ENCODE measurements around the gene MINDY4.

MINDY4 gene

DNA sequence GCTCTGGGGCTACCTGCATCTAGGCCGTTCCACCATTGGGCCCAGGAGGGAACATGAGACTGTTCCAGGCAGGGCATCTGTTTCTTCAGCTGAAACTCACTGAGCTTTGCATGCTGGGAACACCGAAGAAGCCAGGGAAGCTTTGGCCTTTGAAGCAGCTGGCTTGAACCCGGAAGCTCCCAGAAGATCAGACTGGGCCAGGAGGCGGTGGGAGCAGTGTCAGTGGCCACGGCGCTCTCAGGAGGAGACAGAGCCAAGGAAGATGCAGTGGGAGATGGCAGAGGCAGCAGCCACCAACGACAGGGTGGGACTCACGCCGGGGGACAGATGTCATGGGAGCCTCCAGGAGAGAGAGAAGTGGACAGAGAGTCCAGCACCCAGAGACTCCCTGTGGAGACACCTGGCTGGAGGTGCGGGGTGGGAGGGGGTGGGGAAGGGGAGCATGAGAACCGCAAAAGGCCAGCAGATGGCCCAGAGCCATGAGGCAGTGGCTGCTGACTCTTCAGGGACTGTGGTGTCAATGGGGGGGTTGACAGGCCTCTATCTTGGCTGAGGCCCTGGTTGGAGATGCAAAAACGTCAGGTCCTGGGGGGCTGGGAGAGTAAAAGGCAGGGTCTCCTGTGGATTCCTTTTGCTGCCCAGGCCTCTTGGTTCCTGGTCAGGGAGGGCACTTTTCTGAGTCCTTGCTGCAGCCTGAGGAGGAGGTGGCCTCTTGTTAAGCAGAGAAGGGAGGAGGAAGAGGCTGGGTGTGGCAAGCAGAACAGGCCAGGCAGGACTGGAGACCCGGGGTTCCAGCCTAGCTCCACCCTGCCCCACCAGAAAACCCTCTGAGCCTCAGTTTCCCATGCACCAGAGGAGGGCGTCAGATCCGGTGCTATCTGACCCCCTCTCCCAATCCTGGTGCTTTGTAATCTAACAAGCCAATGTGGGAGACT lies 134.1 kb downstream of the MINDY4 start:
- DNase-seq (ENCODE audit: low read depth) = no peak

DNA sequence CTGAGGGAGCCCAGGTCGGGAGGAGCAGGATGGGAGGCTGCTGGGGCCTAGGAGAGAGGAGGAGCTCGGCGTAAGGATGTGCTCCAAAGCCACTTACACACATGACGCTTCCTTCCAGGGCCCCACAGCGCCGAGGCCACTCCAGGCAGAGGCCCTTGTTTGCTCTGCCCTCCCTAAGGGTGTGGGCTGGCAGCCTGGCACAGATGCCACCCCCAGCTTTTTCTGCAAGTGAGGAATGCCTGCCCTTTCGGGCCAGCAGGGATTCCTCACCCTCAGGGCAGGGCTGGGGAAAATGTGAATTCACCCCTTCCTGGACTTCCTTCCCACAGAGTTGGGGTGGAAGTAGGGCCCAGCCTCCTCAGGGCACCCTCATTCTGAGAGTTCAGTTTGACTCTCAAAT lies 134.8 kb downstream of the MINDY4 start:
- no peak for DNase-seq (ENCODE audit: low read depth)

DNA sequence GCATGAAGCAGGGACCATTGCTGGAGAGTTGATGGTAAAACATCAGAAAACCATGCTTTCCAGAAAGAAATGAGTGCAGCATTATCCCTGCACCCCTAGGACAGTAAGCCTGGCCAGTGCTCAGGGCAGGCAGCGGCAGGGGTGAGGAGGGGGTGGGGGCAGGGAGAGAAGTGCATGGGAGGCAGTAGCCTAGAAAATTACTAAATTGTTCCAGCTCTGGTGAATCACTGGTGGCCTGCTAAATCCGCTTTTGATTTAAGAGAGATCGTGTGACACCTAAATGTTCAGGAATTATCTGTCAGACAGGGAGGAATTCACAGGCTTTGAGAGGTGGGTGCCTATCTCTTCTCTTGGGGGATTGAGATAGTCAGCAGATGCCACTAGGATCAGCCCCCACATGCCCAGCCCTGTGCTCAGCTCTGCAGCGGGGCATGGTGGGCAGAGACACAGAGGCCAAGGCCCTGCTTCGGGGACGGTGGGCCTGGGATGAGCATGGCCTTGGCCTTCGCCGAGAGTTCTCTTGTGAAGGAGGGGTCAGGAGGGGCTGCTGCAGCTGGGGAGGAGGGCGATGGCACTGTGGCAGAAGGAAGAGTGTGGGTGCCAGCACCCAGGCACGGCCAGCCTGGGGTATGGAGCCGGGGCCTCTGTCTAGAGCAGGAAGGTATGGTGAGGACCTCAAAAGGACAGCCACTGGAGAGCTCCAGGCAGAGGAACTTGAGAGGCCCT lies 135.5 kb downstream of the MINDY4 start:
- no peak for DNase-seq (ENCODE audit: low read depth)

DNA sequence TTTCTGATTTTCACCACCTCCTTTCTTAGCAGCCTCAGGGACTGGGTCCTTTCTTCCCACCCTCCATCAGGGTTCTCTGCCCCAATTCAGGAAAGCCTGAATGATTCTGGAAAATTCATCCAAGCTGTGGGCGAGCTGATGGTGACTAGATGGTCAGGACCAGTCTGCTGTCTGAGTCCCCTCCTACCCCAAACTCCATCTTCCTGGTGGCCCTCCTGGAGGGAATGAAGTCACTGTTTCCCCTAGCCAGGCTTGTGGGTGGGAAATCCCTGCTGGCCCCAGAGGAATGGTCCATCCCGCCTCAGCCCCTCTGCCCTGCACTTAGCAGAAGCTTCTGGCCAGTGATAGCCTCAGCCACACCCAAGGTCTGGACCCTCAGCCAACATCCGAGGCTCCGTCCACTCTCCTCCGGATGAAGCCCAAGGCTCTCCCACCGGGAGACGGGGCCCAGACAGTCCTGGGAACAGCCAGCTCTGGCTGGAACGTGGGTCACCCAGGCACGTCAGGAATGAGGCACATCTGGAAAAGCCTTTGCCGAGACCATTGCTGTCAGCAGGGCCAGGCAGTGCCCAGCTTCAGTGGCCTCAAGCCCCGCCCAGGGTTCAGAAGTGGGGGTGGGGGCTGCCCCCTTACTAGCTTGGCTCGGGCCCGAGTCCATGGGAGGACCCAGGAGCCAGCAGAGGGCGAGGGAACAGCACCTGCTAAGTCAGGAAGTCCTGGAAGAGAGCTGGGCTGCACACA lies 136.5 kb downstream of the MINDY4 start:
- DNase-seq (ENCODE audit: low read depth) = no peak

DNA sequence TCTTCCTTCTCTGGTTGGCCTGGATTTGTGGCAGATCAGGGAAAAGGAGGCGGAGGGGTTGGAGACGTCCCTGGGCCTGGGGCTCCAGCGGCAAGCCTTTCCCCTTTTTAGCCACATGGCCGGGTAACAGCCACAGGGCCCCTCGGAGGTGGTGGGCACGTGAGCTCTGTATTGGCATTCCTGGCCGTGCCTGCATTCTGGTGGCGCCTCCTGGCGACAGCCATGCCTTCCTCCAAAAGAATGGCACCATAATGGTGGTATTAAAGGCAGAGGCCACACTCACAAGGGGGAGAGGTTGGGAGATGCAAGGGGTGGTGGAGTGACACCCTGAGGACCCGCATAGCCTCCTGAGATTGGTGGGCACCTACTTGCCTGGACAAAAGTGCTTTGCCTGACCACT lies 137.5 kb downstream of the MINDY4 start:
- DNase-seq (ENCODE audit: low read depth) = no peak

DNA sequence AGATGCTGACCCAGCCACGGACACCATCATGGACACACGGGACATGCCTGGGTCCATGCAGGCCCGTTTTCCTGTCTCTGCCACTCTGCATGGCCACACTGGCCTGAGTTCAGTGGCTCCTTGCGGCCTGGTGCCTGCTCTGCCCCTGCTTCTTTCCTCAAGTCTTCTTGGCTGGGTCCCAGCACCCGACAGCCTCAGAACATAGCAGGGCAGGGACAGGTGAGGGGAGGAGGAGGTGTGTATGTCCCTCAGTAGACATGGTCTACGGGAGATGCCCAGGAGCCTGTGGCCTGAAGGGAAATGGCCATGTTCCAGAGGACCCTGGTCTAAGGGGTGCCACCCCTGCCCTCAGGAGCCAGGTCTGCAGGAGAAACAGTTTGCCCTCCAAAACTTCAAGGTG lies 138.2 kb downstream of the MINDY4 start:
- DNase-seq (ENCODE audit: low read depth) = no peak

DNA sequence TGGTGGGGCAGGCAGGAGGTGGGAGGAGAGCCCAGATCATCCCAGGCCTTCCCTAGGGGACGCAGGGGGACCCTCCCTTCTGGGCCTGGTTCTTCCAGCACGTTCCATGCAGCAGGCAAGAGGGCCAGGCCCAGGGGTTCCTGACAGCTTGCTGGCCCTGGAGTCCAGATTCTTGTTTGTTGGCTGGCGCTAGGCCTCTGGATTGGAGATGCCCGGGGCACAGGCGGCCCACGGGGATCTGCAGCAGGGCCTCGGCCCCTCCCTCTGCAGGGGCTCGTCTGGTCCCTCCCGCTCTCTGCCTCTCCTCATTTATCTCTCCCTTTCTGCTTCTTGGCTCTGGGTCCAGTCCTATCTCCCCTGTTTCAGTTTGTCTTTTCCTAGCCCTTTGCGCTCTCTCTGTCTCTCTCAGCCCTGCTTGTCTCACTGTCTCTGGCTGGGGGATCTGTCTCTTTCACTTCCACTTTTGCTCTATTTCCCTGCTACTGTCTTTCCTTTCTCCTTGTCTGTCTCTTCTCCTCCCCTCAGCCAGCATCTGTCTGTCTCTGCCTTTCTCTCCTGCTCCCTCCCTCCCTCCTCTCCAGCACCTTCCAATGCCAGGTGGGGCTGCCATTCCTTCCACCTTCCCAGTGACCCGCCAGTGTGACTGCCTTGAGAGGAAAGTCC lies 139.3 kb downstream of the MINDY4 start:
- no peak for DNase-seq (ENCODE audit: low read depth)

DNA sequence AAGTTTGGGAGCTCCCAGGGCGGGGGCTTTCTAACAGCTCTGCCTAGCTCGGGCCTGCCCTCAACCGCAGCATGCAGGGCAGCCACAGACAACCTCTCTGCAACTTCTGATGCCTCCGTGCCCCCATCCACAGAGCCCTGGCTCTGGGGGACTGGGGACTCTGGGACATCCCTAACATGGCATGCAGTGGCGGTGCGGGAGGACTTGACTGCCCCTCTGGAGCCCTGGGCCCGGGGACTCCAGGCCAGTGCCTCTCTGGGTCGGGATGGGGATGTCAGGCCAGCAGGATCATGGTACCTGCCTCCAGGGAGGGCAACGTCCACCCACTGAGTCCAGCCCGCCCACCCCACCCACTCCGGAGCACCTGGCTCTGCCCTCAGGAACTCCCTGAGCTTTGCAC lies 139.9 kb downstream of the MINDY4 start:
- DNase-seq (ENCODE audit: low read depth) = no peak

DNA sequence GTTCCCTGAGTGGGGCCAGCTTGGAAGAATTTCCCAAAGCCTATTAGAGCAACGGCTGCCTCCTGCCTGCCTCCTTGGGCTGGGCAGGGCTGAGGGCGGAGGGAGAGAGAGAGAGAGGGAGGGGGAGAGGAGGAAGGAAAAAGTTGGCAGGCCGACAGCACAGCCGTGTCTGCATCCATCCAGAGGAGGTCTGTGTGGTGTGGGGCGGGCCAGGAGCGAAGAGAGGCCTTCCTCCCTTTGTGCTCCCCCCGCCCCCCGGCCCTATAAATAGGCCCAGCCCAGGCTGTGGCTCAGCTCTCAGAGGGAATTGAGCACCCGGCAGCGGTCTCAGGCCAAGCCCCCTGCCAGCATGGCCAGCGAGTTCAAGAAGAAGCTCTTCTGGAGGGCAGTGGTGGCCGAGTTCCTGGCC lies 140.3 kb downstream of the MINDY4 start, which contains the start of gene AQP1:
Gene AQP1, plus strand, starts transcription at position 293 of the 409 bp plus-strand sequence. Its CDS starts 57 bp downstream, at position 350.
- no peak for DNase-seq (ENCODE audit: low read depth)

DNA sequence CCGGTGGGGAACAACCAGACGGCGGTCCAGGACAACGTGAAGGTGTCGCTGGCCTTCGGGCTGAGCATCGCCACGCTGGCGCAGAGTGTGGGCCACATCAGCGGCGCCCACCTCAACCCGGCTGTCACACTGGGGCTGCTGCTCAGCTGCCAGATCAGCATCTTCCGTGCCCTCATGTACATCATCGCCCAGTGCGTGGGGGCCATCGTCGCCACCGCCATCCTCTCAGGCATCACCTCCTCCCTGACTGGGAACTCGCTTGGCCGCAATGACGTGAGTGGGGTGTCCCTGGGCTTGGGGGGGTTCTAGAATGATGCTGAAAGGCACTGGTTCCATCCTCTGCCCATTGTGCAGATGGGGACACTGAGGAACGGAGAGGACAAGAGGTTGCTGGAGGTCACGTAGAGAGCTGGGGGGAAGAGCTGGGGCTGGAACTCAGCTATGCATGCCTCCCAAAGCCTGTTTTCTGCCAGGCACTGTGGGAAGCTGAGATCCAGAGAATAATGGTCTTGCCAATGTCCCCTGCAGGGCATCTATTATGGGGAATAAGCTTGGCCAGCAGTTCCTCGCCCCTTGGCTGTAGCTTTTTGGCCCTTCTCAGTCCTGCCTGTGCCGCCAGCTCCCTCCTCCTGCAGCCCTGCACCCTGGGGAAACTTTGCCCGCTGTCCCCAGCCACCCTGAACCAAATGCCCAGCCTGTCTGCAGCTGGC lies 141.0 kb downstream of the MINDY4 start:
- no peak for DNase-seq (ENCODE audit: low read depth)

DNA sequence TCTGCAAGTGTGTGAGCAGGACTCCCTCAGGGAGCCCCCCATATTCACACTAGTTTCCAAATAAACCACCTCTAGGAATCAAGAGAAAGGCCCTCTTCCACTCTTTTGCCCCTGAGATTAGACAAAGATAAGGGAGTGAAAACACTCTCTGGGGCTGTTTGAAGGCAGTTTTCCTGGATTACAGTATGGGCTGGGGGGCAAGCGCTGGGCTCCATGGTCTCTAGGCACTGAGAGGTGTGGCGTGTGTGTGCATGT lies 141.4 kb downstream of the MINDY4 start:
- no peak for DNase-seq (ENCODE audit: low read depth)

DNA sequence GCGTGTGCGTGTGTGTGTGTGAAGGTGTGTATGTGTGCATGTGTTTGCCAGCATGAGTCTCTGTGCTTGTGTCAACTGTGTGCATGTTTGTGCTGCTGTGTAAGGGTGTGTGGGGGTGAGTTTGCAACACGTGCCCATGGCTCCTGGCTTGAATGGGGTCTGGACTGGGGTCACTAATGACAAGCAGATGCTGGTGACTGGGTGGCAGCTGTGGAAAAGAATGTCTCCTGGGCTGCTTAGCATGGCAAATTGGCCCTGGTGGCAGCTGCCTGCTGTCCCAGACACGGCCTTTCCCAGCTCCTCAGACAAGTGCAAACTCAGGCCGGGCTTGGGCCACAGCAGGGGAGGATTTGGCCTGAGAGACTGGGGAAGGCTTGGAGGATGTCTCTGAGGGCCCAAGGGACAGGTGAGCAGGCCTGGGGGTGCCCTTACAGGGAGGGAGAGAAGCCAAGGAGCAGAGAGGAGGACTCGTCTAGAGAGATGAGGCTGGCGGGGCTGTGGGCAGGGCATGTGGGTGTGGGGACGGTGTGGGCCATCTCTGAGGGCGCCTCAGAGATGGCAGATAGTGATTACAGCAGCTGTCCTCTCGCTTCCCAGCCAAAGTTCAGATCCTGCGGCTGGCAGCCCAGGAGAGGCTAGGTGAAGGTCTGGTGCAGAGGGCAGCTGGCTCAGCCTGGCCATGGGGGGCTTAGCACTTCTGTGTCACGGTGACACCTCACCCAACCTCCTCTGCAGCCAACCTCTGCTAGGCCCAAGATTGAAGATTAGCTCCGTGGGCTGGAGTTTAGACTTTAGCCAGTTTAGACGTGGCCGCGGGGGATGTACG lies 142.0 kb downstream of the MINDY4 start:
- DNase-seq (ENCODE audit: low read depth) = no peak

DNA sequence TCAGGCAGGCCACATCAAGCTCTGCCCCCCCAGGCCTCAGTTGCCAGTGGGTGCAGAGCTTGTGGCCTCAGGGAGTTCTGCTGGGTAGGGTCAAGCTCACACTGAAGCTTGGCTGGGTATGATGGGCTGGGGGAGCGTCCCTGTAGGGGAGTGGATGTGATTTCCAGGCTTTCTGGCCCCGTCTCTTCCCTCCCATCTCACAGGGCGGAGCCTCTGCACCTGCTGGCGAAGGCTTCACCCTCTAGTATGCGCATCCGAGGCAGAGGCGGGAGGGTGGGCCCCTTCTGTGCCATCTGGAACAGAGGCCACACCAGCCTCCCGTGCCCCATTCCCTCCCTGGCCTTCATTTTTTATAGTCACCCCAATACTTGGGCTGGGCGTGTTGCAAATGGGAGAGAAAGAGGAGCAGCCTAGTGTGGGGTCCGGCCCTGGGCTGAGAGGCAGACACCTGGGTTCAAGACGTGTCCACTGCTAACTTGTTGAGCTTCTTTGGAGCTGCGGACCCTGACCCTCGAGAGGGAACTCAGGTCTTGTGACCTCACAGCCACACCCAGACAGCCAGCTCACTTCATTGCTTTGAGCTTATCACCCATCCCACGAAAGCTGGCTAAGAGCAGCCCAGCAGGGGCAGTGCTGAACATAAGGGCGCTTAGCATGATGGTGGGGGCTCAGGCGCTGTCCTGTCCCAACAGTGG lies 142.8 kb downstream of the MINDY4 start:
- no peak for DNase-seq (ENCODE audit: low read depth)

DNA sequence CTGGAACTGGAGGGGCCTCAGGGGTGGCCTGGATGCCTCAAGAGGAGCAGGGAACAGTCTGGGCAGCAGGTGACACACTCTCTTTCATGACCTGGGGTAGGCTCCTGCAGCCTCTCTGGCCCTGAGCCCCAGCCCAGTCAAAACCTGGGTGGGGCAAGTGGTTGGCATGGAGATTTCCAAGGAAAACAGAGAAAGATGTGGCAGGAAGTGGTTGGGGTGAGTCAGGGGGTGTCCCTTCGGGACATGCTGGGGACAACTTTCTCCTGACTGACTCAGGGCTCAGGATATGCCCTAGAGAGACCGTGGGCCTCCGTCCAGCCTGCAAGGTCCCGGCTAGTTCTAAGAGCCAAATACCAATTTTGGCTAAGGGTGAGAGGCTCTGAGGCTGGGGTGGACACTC lies 143.4 kb downstream of the MINDY4 start:
- DNase-seq (ENCODE audit: low read depth) = no peak

DNA sequence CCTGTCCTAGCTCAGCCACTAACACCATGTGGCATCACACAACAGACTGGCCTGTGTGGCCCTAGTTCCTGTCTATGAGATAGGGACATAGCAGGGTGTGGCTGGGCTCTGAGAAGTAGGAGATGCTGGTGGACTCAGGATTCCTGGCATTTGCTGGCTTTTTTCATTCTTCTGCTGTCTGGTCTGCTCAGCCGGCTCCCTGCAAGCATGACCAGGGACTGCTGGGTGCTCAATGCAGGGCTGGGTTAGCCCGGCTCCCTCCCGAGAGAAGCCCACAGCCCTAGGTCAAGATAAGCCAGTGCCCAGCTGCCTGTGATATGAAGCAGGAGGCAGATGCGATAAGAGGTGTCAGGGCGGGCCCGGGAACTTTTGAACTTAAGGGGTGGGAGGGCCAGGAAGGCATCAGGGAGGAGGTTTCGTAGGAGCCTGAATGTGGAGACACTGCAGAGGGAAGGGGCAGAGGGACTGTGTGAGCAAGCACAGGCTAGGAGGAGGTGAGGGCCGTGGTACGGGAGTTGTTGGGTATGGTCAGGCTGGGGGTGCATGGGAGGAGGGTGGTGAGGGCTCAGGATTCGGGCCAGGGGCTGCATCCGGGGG lies 143.9 kb downstream of the MINDY4 start:
- no peak for DNase-seq (ENCODE audit: low read depth)

DNA sequence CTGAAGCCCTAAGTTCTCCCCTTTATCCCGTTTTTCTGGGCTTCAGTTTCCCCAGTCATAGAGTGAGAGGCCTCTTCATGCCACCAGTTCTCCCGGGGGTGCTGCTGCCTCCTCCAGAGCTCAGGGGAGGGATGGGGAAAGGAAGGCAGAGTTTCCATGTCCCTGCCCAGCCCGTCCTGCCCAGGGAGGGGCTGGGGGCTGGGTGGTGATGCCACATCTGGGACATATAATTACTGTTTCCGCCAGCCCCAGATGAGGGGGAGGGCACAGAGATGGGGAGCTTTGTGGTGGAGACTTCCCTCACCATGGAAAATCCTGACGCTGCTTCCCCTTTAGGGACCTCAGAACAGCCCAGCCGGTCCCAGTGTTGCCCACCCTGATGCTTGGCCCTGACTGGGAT lies 144.5 kb downstream of the MINDY4 start:
- no peak for DNase-seq (ENCODE audit: low read depth)

DNA sequence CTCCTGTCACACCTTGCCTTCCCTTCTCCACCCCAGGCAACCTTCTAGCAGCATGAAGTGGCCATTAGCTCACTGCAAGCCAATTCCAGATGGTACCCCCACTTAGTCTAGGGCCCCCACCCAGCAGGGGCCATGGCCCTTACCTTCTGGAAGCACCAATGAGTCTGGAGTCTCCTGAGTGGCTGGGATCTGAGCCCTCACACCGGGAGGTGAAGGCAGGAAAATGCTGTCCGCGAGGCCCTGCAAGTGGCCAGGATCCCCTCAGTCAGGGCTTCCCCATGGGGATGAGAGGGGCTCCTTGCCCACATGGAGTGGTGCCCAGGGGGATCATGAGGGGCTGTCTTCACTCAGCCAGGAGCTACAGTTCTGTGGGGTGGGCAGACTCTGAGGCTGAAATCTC lies 145.0 kb downstream of the MINDY4 start:
- no peak for DNase-seq (ENCODE audit: low read depth)

DNA sequence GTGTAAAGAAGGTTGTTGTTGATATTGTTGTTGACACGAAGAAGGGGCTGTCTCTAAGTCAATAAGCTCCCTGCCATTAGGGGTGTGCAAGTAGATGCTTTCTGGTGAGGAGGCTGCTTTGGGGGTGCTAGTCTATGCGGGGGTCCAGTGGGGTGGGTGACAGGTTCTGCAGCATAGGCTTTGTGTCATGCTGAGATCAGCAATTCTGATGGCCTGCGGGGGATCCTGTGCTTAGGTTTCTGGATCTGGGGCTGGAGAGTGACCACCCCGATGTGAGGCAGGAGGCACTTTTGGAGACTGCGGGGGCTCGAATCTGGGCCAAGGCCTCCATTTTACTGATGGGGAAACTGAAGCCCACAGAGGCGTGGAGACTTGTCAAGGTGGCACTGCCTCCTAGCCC lies 145.6 kb downstream of the MINDY4 start:
- no peak for DNase-seq (ENCODE audit: low read depth)

DNA sequence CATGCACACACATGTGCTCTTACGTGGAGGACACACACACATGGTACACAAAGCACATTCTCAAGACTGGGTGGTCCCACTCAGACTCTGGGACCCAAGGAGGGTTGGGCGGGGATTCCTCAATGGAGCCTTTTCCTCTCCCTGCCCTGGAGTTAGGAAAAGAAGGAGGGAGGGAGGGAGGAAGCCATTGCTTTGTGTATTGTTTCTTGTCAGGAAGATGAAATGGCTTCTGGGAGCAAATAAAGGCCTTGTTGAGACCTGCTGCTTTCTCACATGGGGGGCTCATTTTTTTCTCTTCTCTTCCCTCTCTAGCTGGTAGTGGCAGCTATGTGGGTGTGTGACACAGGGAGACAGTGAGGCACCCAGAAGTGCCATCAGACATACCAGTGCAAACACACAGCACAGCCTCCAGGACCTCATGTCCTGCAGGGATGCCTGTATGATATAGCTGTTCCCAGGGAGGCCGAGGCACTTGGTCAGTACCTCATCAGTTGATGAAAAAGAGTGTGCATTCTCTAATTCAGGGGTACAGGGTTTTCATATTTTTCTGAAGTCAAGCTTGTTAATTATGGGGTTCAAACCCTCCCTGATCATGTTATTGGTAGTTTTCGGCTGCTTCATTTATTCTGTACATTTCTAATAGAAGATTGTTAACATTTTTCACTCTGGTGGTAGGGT lies 146.1 kb downstream of the MINDY4 start:
- DNase-seq (ENCODE audit: low read depth) = no peak
